ENCODE data around the gene TNNI3K.

Gene TNNI3K

DNA sequence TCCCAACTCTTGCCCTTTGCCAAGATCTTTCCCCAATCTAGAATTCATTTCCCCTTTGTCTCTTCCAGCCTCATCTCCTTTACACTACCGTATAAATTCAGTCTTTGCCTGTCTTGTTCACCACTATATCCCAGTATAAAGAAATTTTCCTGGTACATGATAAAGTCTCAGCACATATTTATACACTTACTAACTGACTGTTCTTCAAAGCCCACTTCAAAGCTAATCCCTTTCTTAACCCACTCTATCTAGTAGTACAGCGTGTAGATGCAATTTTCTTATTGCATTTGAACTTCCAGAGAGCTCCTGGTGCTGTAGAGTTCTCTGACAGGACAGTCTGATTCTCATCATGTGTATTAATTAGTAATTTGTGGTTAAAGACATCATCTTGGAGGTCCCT is 199.1 kb downstream of the TNNI3K start:
- DNase-seq (ENCODE audit: low read depth in 2 of 2): no peak

DNA sequence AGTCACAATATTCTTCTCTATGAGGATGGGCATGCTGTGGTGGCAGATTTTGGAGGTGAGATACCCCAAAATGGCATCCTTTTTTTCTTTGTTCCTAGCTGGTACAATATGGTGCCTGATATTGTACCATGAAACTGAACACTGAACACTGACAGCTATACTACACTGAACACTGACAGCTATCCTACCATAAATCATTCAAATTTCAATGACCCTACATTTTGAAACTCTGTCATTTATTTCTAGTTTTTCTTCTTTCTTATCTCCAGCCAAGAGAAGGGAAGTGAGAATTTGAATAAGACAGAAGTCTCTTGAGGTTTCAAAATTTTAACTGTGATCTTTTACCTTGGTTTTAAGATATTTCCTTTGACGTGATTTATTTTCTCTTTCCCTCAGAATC is 200.9 kb downstream of the TNNI3K start:
- DNase-seq (ENCODE audit: low read depth in 2 of 2): no peak

DNA sequence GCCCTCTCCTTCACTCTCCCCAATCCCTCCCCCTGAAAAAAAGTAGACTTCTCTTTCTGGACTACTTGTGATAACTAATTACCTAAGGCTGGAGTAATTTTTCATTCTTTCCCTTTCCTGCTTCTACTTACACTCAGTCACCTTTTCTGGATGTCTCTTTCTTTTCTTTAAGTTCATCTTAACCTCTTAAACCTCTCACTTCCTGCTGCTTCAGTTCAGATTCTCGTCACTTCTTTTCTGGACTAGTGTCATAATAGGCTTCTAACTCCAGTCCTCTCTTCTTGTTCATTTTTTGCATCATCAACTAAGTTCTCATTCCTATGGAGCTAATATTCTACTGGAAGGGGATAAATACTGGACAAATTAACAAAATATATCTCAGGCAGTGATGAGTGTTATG is 201.8 kb downstream of the TNNI3K start:
- DNase-seq (ENCODE audit: low read depth in 2 of 2): no peak

DNA sequence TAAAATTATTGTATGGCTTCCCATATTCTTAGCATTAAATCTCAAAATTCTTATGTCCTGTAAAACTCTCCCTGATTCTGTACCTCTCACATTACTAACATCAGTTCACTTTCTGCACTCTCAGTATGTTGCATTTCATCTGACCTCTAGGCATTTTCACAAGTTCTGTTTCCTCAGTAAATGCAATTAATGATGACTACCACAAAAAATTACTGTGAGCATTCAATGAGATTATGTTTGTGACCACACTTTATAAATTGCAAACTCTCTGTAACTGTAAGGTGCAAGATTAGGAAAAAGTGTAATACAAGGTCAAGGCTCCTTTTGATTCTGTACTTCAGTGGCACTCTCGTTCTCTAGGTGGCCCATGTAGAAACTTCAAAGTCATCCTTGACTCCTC is 216.8 kb downstream of the TNNI3K start:
- no peak for DNase-seq (ENCODE audit: low read depth in 2 of 2)

DNA sequence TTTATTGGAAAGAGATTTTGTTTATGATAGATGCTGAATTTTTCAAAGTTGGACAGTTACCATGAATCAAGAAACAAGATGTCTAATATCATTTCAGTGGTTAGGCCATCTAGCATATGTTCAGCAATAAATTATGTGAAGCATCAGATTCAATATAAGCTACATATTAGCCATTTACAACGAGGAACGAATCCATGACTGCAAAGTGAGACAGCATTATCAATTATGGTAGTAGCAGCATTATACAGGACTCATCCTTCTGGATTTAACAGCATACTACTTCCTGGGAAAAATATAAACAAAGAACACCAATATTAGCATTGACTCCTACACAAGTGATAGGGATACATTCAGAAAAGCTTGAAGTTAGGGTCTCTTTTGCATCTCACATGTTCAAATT is 218.1 kb downstream of the TNNI3K start:
- DNase-seq (ENCODE audit: low read depth in 2 of 2): no peak

DNA sequence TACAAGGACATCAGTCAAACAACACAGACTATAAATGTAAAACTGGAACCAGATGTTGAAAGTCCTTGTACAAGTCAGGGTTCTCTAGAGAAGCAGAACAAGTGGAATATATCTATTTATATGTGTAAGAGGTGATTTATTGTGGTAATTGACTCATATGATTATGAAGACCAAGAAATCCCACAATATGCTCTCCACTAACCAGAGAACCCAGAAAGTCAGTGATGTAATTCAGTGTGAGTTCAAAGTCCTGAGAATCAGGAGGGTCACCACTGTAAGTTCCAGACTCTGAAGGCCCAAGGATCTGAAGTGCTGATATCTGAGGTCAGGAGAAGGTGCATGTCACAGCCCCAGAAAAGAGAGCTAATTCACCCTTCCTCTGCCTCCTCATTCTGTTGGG is 220.2 kb downstream of the TNNI3K start:
- DNase-seq (ENCODE audit: low read depth in 2 of 2): no peak

DNA sequence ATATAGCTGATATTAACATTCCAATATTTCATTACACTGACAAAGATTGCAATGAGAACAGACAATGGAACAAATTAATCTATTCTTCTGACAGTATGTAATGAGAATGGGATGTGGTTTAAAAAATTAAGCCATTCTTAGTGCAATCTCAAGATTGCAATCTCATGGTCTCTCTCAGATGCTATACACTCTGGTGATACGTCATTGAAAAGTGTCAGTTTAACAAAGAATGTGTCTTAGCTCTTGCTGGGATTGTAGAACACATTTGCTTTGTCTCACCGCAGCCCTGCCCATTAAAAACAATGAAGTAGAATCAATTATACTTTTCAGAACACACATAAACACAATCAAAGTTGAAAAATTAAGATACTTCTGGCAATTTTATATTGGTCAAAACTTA is 222.1 kb downstream of the TNNI3K start:
- no peak for DNase-seq (ENCODE audit: low read depth in 2 of 2)

DNA sequence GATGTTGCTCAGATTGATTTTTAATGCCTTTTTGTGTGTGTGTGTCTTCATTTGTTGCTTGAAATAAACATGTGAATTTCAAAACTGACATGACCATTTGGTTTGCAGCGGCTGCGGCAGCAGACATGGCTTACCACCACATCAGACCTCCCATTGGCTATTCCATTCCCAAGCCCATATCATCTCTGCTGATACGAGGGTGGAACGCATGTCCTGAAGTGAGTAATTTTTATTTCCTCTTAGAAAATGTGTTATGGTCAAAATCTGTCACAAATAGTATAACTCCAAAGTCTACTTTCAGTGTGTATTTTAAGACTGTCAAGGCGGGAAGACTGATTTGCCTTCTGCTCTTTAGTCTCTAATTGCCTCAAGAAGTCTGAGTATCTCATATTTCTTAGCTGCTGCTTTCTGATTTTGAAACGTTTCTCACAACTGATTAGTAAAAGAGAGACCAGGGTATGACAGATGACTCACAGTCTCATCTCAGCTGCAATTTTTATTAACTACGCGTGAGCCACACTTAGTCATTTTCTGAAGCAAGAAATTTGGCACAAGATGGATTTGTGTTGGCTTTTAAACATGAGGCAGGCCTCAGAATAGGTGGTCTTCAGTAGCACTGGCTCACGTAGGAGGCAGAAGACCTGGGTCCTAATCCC is 228.3 kb downstream of the TNNI3K start:
- no peak for DNase-seq (ENCODE audit: low read depth in 2 of 2)

DNA sequence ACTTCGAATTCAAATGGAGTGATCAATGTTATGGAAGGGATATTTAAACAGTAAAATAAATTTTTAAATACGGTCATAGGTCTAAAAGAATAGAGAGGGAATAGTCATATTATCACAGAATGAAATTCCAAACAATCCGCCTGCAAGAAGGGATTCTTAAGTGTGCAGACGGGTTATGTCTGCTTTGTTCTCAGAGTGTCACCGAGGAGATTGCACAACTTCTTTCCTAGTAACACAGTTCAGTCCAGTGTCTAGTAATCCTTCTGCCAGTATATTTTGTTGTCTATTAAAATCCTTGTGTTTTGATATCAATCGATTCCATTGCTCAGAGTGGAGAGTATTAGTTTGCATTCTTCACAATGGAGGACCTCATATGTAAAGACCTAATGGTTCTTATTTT is 228.8 kb downstream of the TNNI3K start:
- no peak for DNase-seq (ENCODE audit: low read depth in 2 of 2)

DNA sequence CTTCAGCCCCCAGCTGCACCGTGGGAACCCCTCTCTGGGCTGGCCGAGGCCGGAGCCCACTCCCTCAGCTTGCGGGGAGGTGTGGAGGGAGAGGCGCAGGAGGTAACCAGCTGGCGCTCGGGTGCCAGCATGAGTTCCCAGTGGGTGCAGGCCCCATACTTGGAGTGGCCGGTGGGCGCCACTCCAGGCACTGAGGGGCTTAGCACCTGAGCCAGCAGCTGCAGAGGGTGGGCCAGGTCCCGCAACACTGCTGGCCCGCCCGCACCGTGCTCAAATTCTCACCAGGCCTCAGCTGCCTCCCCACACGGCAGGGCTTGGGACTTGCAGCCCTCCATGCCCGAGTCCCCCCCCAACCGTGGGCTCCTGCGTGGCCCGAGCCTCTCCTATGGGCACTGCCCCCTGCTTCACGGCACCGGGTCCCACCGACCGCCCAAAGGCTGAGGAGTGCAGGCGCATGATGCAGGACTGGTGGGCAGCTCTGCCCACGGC is 230.1 kb downstream of the TNNI3K start:
- DNase-seq (ENCODE audit: low read depth in 2 of 2): no peak

DNA sequence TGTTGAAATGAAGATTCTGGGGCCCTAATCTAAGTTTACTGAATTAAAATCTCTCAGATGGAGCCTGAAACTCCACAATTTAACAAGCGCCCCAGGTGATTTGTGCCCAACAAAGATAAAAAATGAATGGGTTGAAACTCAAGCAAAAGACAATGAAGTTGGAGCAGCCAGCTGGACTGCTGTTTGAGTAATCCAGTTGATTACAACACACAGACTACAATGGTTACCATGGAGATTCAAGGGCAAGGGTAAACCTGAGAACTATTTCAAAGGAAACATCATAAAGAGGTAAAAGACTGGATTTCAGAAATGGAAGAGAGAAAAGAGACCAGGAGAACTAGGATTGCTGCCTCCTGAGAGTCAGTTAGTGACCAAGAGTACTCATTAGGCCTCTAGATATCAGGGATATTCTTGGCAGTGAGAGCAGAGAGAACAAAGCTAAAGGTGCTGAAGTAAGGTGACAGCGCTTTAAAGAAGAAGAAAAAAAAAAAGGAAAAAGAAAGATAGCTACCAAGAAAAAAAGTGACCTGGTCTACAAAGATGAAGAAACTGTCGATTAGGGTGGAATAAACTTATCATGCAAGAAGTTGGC is 232.7 kb downstream of the TNNI3K start:
- DNase-seq (ENCODE audit: low read depth in 2 of 2): no peak

DNA sequence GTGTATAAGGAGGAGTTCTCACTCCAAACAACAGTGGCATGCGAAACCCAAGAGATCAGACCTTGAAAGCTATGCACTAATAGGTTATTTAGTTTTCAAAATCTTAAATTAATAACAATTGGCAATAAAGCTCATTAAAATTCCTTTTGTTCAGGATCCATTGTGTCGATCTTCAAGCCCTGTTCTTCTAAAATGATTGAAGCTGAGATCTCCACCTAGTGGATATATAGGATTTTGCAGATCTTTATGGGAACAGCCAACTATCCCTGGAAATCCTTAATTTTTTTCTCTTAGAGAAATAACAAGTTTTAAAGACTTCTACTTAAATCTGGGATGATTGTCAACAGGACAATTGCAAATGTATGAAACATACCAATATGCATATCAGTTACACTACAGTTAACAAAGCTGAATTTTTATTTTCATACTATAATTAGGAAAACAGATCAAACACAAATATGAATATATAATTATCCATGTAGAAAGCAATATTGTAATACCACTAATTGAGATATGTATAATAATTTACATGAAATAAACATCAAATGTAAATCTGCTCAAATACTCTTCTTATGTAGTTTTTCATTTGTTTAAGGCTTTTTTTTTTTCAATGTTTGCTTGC is 233.9 kb downstream of the TNNI3K start:
- no peak for DNase-seq (ENCODE audit: low read depth in 2 of 2)

DNA sequence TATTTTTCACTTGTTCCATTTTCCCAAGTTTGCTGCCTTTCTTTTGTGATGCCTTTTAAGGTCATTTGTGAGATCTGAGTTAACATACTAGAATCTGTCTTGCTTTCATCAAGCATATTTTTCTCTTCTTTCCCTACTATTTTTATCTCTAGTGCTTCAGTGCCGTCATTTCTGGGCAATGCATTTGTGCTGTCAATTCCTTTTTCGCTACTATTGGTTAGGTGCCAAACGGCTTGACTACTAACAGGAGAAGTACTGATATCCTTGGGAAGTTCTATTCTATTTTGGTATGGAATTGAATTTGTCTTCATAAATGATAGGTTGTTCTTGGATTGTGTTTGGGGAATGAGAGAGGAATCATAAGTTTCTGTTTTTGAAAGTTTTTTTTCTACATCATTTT is 235.1 kb downstream of the TNNI3K start:
- no peak for DNase-seq (ENCODE audit: low read depth in 2 of 2)

DNA sequence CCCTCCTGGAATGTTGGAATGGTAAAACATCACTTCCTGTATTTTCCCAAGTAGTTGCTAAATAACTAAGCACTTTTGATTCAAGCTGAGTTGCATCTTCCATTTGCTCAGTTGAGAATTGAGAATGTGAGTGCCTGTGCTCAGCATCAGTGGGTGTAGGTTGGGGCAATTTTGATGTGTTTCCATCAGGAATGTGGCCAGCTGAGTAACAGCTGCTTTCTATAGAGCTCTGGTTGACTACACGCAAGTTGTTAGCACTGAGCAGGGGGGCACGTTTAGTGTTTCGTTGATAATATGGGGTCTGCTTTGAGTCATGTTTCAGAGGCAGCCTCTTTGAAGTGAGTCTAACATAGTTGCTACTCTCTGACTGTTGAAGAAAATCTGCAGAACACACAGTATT is 235.7 kb downstream of the TNNI3K start:
- no peak for DNase-seq (ENCODE audit: low read depth in 2 of 2)

DNA sequence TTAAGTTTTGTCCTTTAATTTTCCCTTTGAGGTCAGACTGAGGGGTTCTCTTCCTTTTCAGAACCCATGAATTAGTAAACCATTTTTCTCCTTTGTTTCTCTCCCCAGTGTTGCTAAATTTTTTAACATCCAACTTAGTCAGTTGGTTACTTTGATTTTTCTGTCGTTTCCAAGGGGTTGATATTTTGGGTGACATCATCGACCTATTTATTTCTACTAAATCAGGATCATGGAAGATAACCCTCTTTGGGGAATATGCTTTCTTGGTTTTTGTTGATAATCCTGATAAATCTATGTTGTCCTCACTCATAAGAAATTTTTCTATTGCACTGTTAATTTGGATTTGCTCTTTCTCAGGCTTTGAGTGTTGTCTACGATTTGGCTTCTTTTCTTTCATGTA is 236.3 kb downstream of the TNNI3K start:
- DNase-seq (ENCODE audit: low read depth in 2 of 2): no peak

DNA sequence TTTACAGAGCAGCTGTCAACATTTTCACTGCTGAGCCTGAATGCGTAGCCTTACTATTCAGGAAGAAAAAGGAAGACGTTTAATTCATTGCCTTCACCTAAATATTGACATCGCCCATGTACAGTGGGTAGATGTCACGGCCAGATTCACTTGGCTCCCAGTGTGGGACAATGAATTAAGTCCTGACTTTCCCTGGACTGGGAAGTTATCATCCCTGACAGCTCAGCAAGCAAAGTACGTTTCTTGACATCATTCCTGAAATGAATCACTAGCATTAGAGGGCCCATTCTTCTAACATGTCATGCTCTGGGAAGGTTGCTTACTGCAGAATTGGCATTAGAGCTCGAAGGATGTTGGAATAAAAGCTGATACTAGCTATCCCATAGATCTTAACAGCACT is 239.4 kb downstream of the TNNI3K start:
- DNase-seq (ENCODE audit: low read depth in 2 of 2): no peak

DNA sequence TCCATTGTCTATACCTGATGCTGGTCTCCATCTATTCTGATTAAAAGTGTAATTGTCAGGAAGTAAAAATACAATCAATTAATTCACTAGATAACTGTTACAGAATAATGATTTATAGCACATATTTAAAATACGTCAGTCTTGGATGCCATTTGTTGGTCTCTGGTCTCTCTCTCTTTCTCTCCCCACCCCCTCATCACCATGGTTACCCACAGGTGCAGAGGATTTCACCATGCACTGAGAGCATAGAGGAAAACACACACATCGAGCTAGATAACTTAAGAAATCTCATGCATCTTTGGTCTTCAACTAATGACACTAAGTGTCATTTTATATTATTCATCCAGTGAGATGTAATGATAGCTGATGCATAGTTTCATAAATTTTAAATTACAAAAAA is 243.8 kb downstream of the TNNI3K start:
- DNase-seq (ENCODE audit: low read depth in 2 of 2): no peak

DNA sequence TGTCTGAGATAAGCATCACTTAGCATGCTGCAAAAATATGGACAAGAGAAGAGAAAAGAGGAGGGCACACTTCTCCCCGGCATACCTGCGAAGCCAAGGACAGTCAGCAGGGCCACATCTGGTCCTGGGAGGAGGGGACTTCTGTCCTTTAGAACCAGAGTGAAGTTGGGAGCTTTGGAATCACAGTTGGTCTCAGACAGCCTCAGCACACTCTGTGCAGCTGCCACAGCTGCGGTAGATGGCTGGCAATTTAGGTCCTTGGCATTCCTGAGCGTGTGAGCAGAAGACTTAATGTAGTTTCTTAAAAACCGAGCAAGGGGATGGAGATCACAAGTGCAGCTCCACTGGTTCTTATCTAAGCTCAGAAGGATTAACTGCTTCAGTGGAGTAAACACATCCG is 244.9 kb downstream of the TNNI3K start:
- no peak for DNase-seq (ENCODE audit: low read depth in 2 of 2)

DNA sequence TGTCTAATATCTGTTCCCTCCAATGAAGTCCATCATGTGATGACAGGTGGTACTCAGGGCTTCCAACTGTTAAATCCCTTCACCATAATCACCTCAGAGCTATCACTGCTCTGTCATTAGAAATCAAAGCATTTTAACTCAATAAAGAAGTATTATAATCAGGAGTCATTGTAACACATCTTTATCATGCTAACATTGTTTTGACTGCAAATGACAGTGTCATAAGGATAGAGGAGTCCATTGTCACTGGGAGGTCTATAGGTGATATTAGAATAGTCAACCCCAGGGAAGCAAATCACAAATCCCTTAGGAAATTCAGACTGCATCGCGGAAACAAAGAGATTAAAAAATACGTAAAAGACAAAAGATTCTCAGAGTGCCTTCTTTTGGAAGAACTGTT is 246.4 kb downstream of the TNNI3K start:
- no peak for DNase-seq (ENCODE audit: low read depth in 2 of 2)

DNA sequence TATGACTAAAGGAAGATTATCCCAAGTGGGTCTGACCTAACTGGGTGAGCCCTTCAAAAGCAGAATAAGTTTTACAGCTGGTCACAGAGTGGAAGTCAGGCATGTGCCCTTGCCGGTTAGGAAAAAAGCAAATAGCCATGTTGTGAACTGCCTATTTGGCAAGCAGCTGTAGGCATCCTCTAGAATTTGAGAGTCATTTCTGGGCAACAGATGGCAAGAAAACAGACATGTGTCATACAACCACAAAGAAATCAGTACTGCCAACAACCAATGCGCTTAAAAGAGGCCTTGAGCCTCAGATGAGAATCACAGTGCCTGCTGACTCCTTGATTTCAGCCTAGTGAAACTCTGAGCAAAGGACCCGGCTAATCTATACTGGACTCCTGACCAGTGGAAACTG is 250.4 kb downstream of the TNNI3K start:
- DNase-seq (ENCODE audit: low read depth in 2 of 2): no peak

DNA sequence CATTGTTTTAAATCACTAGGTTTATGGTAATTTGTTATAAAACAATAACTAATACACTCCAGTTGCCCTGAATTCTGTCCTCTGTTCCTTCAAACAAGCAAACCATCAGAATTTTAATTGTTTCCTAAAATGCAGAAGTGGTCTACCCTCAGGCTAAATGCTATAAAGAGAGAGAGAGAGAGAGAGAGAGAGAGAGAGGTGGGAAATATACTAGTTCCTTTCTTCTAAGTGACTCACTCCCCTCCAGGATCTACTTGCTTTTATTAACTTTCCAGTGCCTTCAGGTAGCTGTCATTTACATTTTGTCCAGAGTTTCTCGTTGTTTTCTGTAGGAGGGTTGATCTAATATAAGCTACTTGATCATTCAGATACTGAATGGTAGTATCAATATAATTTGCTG is 250.8 kb downstream of the TNNI3K start:
- no peak for DNase-seq (ENCODE audit: low read depth in 2 of 2)

DNA sequence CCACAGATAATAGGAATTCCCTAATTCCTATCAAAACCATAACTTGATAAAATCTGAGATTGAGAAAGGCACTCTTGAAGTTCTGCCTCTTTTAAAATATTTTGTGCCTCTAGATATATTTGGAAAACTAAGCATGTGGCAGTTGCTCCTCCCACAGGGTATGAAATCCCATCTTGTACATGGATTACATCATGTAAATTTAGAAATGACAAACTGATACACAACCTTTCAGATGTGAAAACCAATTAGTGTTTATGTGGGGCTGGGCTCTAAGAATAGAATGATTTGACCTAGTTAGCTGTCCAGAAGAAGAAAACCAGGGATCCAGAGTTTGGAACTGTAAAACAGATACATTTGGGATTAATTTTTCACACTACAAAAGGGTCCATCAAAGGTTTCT is 261.5 kb downstream of the TNNI3K start:
- no peak for DNase-seq (ENCODE audit: low read depth in 2 of 2)

DNA sequence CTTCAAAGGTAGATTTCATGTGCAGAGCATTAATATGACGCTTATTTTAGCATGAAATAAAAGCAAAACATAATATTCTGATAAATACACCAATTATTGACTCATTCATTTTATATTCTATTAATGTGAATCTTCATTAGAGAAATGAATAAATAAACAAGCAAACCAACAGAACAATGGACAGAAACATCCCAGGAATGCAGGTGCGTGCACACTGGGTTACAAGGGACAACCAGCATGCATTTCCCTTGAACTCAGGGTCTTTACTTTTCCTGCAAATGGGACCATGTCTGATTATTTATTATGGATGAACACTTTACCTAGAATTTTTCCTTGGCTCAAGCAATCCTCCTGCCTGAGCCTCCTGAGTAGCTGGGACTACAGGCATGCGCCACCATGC is 263.7 kb downstream of the TNNI3K start:
- DNase-seq (ENCODE audit: low read depth in 2 of 2): no peak

DNA sequence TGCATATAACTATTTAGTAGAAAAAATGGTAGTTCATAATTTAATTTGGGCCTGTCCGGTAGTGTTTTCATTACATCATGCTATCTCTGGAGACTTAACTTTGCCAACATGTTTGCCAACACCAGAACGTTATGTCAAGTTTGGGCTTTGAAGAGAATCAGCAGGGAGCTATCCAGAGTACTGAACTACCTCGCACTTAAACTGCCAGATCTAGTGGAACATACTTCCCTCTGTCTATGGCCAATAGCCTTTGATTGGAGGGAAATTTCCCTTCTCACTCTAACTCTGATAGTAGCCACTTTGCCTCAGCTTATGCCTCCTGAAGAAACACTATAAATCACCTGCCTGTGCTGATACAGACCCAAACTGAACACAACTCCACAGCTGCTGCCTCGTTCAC is 267.2 kb downstream of the TNNI3K start:
- DNase-seq (ENCODE audit: low read depth in 2 of 2): no peak
